GM10266 (cell line): ENCODE results near the gene LRMDA.

Source experiments
- DNase-seq: peaks from one replicate; pipeline ENCODE4 v3.0.0; 2012; ENCODE audit errors: extremely low spot score
- TF ChIP-seq, protein P1 (sequence below): IDR thresholded peaks from 2 replicates; pipeline ENCODE4 v1.5.1; 2012; ENCODE audit warnings: mild to moderate bottlenecking, low read depth; ENCODE audit not compliant: control insufficient read depth, insufficient read depth; ENCODE audit errors: missing control alignments

LRMDA gene

GRCh38 chr10:76430061-76430645, 998.7 kb downstream of the LRMDA start:
- TF ChIP-seq, protein P1, sequence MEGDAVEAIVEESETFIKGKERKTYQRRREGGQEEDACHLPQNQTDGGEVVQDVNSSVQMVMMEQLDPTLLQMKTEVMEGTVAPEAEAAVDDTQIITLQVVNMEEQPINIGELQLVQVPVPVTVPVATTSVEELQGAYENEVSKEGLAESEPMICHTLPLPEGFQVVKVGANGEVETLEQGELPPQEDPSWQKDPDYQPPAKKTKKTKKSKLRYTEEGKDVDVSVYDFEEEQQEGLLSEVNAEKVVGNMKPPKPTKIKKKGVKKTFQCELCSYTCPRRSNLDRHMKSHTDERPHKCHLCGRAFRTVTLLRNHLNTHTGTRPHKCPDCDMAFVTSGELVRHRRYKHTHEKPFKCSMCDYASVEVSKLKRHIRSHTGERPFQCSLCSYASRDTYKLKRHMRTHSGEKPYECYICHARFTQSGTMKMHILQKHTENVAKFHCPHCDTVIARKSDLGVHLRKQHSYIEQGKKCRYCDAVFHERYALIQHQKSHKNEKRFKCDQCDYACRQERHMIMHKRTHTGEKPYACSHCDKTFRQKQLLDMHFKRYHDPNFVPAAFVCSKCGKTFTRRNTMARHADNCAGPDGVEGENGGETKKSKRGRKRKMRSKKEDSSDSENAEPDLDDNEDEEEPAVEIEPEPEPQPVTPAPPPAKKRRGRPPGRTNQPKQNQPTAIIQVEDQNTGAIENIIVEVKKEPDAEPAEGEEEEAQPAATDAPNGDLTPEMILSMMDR: no peak
- no peak for DNase-seq

DNA sequence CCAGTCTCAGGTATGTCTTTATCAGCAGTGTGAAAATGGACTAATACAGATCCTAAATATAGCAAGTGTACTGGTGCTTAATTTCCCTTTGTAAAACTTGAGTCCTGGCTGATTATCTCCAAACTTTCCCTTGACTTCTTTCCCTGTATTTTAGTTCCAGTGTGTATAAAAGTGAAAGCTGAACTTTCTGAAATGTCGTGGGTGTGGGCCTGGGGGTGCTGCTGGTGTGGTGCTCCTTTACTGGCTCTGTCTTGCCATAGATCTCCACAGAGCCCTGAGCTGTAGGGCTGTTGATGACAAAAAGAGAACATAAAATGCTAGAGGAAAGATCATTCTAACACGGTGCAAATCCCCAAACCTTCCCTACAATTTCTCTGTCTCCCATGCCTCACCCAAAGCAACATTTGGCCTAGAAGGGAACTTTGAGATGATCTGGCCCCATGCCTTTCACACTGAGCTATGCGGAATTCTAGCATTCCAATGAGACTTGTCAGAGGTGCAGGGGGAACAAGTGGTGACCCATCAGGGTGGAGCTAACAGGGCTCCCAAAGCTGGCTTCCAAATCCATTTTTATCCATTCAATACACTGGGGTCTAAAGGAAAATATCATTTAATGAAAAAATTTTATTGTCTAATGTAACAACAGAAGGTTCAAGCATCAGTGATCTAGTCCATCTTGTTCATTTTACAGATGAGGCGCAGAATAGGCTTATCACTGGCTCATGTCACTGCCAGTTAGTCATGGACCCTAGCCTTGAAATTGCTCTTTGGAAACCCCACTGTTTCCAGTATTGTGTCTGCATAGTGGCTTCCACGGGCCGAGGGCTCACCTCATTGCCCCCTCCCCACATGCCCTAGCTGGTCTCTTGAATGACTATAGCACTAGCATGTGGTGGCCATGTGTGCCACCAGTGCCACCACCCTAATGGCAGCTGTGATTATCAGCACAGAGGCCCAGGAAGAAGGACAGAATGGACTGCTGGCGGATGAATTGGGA, 1000.9 kb downstream of the LRMDA start:
- TF ChIP-seq, protein P1: no peak
- DNase-seq: no peak

GRCh38 chr10:76433161-76434005, 1002.0 kb downstream of the LRMDA start:
- no peak for DNase-seq
- TF ChIP-seq, protein P1: no peak

DNA sequence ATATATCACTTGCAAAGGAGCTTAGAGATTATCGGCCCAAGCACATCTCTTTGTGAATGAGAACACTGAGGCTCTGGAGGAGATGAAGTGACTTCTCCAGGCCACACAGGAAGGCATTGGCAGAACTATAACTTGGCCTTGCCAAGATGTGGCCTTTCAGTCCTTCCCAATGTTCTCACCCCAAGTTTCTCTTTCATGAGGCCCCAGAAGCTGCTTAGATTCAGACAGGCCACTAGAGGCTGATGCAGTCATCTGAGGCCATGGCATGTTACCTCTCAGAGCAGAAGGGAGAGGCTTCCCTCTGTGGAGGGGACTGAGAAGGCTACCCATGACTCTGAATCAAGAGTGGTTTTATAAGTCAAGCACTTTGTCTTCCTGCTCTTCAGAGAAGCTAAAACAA, 1003.7 kb downstream of the LRMDA start:
- TF ChIP-seq, protein P1: no peak

DNA sequence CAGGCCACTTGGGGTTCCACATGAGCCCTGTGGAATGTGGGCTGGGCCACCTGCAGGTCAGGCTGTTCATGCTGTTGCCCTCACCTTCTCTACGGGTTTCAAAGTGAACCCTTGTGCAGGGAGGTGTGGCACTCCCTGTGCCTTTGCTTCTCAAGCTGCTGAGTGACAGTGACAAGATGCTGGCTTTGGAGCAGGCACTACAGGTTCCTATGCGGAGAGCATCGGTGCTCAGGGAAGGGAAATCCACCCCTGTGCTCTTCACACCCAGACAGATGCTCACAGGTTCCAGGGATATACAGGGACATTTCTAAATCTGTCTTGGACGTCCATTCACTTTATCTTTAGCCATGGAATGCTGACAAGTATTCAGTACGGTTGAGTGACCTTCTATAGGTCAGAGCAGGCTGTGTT, 1005.0 kb downstream of the LRMDA start:
- DNase-seq: no peak
- TF ChIP-seq, protein P1: no peak

More for the DNA sequence above, 1003.7 kb downstream of the LRMDA start:
- no peak for DNase-seq

- no peak for DNase-seq
- TF ChIP-seq, protein P1: no peak
Measured at GRCh38 chr10:76436981-76437380, 1005.6 kb downstream of the LRMDA start.
